Cortex of kidney (tissue), 1 donor: Measurements from ENCODE around the gene CRAMP1.

Source experiments
- DNase-seq: peaks from one replicate; lab custom pipeline; 2025; lab: John Stamatoyannopoulos, UW

CRAMP1 gene

DNA sequence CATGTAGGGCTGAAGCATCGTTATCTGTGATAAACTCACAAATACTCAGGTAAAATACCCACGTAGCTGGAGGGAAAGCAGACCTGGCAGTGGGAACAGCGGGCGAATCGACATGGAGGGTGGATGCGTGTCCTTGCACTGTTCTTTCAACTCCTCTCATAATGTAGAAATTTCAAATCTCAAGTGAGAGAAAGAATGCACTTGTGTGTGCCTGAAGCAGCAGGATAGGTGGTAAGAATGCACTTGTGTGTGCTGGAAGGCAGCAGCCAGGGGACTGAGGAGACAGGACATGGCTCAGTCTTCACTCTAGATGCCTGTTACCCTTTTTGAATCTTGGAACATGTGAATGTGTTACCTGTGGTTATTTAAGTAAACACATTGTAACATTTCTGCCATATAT is 10.7 kb upstream of the CRAMP1 start:
- no peak for DNase-seq

DNA sequence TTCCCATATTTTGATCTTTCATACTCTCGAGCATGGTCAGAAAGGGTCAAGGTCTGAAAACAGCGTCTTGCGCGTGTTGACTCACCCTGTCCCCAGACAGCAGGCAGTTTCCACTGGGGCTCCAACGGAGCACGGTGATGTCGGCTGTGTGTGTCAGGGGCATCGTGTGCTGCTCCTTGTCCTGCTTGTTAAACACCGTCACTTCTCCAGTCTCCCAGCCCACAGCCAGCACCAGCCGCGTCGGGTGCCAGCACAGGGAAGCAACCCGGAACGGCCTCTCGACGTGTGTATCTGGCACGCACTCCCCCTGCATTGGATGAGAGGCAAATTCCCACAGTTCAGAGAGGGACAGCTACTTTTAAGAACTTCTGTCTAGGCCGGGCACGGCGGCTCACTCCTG is 9.9 kb upstream of the CRAMP1 start:
- no peak for DNase-seq

DNA sequence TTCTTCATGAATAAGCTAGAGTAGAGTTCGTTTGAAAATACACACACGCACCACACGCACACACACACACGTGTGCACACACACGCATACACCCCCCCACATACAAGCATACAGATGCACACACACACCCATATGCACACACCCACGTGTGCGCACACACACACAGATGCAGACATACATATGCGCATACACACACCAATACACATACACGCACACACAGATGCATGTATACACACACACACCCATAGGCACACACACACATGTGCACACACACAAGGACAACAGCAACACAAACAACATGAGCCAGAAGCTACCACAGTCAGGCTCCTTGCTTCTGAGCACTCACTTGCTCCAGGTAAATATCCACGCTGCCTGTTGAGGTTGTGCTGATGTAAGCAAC is 5.4 kb upstream of the CRAMP1 start:
- DNase-seq = no peak

DNA sequence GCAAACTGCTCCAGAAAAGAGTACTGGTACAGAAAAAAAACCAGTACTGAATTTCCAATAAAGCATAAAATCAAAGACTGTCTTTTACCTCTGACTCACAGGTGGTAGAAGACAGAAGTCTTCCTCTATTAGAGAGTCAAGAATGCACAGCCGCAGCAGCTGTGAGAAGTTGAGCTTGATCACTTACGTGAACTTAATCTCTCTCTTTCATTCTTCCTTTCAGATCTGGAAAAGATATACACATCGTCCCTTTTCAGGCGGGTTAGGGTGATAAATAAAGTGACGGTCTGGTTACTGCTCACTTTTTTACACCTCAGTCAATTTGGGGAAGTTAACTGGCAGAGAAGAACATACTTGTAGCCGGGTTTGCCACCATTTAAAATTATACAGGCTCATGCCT is 4.2 kb upstream of the CRAMP1 start:
- DNase-seq = no peak

DNA sequence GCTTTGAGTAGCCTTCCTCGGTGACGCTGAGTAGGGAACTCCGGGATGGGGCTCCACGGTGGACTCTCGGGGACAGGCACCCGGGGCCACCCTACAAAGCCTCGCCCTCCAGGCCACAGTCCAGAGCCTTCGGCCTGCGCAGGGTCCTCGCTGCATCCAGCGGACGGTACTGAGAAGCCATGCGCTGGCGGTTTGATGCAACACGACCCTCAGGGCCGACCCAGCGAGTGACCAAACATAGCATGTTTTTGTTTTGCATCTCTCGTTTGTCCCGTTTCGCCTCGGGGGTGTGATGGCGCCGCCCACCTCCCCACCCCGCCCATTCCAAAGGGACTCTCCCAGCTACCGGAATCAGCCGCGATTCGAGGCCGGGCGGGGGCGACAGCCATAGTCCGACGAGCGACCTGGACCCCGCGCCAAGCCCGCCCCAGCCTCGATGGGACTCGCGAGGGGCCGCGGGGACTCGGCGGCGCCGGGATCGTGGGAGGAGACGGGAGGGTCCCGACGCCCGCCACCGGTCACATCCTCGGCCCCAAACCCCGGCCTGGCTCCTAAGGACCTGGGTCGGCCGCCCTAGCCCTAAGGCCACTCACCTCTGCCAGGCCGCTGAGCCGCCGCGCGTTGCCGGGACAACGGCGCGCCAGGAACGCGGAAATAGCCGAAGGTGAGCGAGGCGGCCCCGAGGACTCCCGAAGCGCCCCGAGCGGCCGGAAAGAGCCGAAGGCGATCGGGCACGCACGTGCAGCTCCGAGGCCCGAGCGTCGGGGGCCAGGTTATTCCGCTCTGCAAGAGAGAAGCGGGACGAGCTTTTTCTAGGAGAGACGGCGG is 1.9 kb upstream of the CRAMP1 start:
- DNase-seq = no peak

DNA sequence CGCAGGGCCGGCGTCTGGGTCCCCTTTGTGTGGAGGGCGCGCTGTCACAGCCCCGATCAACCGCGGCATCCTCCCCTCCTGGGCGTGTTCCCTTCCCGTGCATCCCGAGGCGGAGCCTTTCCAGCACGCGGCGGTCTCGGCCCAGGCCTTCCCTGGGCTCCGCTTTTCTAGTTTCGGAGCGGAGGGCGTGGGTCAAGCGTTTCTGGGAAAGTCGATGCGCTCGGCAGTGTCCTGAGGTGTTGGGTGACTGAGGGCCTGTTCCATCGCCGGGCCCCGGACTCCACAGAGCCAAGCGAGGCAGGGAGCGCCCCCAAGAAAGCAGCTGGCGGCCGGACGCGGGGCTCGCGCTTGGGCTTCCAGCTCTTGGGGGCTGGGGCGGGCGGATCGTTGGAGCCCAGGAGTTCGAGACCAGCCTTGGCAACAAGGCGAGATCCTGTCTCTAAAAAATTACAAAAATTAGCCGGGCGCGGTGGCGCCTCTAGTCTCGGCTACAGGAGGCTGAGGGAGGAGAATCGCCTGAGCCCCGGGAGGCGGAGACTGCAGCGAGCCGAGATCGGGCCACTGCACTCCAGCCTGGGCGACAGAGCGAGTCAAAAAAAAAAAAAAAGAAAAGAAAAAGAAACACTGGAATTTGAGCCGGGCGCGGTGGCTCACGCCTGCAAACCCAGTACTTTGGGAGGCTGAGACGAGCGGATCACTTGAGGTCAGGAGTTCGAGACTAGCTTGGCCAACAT is 1.1 kb upstream of the CRAMP1 start:
- no peak for DNase-seq

DNA sequence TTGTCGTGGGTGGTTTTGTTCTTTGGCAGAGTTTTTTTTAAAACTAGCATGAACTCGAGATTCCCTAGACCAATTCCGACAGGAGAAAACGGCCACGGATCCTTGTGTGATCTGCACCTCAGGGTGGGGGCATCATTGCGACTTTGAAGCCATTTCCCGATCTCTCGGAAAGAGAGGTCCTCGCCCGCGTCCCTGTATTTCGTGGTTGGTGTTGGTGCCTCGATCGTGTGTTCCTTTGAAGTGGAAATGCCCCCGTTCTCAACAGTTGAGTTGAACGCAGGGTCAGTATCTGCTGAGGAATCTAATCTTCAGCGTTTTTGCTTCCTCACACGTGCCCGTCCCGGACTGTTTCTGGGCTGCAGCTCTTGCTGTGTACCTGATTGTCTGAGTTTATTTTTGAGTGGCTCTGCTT is 1.1 kb downstream of the CRAMP1 start:
- DNase-seq = no peak

DNA sequence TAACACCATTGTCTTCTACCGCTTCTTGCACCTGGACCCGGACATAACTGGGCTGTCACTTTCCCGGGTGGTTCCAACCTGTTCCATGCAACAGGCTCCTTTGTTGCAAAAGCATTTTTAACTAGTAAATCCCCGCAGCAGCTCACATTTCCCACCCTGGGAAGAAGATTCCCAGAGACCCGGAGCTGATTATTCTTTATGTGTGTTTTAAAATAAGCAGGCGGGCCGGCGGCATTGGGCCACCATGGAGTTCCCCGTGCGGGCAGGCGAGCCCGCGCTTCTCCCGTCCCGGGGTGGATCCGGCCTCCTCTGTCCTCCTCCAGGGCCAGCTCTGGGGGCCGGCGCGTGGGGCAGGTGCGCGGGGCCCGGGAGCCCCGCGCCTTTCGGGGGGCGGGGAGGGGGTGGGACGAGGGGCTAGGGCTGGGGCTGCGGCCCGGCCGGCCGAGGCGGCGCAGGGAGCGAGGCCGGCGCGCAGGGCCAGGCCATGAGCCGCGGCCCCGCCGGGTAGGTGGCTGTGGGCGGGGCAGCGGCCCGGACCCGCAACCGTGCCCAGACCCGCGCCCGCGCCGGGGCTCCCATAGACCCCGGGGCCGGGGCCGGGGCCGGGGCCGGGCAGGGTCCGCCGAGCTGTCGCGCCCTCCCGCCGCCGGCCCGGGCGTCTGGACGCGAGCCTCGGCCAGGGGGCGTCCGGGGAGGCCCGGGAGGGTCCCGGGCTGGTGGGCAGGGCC is 1.7 kb downstream of the CRAMP1 start:
- no peak for DNase-seq

DNA sequence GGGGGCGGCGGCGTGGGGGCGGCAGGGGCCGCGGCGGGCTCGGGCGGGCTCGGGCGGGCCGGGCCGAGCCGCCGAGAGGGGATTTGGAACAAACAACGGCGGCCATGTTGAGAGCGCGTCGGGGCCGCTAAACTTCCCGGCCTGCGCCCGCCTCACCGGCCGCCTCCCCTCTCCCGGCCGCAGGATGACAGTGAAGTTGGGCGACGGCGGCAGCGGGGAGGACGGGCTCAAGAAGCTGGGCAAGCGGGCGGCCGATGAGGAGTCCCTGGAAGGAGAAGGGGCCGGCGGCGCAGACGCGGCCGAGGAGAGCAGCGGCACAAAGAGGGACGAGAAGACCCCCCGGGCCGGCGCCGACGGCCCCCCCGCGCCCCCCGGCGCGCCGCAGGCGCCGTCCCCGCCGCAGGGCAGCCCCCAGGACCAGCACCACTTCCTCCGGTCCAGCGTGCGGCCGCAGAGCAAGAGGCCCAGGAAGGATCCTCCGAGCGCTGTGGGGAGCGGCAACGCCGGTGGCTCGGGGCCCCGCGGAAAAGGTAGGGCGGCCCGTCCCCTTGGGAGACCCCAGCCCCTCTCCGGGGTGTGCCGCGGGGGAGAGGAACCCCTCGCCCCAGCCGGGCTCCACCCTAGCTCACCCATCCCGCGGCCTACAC is 2.4 kb downstream of the CRAMP1 start:
- no peak for DNase-seq

DNA sequence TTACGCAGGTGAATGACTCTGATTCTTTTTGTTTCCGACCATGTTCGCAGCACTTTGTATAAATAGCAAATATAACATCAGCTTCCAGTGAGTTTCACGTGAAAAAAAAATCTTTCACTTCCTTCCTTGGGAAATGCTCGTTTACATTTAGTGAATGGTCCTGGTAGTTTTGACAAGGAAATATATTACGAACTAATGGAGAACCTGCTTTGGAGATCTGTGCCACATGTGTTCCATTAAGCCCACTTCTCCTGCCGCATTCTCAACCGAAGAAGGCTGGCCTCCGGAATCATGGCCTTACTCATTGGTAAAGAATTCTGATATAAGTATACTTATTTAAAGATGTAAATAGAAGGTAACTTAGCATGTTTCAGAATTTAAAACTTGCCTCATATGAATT is 3.6 kb downstream of the CRAMP1 start:
- no peak for DNase-seq

DNA sequence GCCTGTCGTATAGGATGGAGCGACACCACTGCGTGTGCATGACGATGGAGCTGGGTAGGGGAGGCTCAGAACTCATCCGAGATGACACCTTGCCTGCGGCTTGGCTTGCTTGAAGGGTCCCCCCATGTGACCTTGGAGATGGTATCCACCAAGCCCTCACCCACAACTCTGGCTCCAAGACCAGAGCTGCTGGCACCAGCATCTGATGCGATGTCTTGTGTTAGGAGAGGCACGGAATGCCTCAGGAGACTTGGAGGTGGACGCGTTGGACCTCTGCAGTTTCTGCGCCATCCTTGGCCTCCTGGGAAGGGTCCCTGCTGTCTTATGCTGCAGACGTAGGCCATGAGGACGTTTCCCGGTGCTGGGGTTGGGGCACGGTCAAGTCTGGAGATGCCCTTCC is 7.8 kb downstream of the CRAMP1 start:
- no peak for DNase-seq

DNA sequence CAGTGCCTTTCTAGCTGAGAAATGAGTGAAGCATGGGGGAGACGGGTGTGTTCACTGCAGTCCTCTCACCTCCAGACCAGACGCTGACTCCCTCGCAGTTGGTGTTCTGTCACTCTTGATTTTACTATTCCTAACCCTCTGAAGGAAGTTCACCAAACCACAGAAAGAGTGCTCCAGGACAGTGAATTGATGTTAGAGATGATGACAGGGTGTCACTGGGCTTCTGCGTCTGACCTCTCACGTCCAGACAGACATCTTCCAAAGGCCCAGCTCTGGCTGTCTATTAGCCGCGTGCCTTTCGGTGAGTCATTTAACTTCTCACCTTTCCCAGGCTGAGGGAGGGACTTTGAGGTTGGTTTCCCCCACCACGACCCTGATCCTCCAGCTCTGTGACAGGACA is 8.2 kb downstream of the CRAMP1 start:
- DNase-seq = no peak

DNA sequence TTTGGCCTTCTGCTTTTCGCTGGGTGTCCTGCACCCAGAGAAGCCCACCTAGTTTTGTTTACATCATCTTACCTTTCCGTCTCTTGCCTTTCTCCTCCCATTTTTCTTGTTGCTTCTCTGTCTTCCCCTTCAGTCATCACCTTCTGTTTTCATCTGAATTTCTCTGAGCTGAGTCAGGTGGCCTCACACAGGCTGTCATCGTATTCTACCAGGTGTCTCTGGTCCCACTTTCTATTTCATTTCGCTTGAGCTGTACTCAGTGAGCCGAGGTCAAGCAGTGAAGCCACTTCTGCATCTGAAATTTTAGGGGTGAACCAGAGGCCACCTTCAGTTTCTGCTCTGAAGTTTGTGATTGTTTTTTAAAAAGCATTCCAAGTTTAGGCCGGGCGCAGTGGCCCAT is 9.7 kb downstream of the CRAMP1 start:
- DNase-seq = no peak

DNA sequence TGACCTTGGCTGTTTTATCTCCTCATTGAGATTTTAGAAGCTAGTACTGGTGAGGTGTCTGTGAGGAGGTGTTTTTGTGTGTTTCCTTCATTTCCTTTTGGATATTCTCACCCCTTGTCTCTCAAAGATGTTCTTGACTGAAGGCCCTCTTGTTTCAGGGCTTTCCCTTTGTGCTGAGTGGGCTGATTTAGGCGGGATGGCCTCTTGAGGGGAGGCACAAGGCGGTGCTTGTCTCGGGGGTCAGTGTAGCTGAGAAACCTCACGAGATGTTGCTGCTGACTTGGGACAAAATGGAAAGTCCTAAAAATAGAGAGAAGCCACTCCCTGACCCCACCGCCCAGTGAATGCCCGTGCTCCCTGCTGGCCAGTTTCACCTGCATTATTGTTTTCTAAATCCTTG is 14.2 kb downstream of the CRAMP1 start:
- no peak for DNase-seq

DNA sequence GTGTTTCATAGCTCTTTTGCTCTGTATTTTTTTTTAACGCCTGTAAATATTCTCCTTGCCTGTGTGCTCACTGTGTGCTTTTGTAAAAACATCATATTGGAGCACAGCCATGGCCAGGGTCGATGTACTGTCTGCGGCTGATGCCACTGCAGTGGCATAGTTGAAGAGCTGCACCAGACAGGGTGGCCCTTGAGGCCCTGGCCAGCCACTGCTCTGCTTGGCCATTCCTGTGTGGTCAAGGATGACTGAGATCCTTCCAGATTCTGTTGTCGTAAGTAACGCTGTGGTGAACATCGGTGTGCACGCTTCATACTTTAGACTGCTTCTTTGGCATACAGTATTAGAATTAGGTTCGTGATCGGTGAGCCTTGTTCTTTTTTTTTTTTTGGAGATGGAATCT is 14.6 kb downstream of the CRAMP1 start:
- DNase-seq = no peak

DNA sequence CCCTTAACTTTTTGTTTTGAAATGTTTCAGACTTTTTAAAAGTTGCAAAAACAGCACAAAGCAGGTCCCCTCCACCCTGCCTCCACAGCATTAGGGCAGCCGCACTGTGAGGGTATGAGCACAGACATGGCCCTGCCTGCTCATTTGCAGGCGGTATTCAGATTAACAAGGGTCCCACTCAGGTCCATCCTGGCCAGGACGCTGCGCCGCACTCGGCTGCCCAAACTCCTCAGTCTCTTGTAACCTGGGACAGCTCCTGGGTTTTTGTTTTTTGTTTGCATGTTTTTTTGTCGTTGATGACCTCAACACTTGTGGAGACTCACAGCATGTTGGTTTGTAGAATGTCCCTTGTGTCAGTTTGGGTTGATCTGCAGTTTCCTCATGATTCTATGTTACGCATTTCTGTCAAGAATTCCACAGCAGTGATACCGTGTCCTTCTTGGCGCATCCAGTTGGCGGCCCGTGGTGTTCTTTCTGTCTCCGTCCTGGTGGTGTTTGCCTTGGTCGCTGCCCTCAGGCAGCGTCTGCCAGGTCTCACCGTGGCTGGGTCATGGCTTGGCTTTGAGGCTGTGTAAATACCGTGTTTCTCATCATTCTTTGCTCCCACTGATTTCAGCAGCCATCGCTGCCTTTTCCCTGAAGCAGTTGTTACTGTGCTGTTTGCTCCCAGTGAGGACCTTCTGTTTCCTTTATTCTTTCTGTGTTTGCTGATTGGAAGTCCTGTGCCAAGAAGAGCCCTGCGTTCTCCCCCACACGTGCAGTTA is 18.5 kb downstream of the CRAMP1 start:
- DNase-seq = no peak

DNA sequence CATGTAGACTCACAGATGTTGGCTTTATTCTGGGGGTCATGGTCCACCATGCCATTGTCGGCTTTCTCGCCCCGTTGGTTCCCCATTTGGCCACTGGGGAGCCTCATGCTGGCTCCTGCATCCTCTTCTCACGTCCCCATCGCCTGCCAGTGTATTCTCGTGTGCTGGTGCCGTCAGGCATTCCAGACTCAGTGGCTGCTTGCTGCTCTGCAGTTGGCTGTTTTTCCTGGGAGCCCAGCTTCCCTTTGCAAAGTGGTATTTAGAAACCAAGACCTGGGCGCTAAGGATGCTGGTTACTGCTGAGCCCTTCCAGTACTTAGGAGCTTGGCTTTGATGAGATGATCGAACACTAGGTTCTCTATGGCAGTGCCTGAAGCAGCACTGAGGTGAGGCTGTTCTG is 19.1 kb downstream of the CRAMP1 start:
- DNase-seq = no peak

DNA sequence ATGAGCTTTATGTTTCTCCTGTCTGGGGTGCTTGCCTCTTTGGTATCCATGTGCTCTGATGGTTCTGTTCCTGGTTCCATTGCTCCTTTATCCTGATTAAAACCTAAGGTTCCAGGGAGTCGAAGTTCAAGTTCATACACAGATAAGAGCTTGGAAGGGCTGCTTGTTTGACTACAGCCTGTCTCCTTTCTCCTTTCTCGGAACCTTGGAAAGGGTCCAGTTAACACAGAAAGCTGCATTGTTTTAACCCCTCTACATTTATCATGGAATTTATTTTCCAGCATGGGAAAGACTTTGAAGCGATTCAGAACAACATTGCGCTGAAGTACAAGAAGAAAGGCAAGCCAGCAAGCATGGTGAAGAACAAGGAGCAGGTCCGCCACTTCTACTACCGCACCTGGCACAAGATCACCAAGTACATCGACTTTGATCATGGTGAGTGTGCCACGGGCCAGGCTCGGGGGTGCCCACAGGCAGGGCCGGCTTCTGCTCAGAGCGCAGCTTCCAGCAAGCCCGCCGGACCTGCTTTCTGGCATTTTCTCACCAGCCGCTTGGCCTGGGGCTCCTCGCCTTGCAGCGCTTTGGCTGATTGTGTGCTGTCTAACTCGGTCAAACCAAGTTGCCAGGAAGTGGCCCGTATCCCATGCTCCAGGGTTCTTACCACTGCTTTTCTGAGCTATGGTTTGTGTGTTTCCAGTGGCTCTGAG is 19.9 kb downstream of the CRAMP1 start:
- no peak for DNase-seq

DNA sequence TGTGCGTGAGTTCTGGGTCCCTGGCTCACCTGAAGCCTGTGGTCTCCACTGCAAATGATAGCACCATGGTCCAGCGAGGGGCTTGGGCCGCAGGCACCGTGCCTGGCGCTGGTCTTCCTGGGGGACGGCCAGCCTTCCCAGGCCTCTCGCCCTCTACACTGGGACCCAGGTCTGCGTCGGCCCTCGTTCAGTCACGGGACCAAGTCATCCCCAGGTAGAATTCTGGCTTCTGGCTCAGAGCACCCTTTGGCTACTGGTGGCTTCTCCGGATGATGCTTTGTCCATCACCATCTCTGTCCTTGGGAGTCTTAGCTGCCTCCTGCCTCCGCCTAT is 20.4 kb downstream of the CRAMP1 start:
- no peak for DNase-seq

DNA sequence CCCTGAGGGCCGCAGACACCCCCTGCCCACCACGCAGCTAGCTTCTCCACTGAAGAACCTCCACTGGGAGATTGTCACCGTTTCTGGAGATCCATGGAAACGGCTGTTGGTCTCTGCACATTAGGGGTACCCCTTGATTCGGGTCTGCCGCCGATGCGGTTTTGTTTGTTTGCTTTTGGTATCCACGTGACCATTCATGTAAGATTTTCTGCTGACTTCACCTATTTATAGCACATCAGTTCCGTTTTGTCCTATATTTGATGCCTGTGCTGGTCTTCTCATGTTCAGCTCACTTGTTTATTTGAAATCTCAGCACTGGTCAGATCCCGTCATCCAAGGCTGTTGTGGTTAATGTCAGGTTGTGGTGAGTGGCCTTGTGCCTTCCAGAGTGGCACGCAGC is 21.1 kb downstream of the CRAMP1 start:
- no peak for DNase-seq

DNA sequence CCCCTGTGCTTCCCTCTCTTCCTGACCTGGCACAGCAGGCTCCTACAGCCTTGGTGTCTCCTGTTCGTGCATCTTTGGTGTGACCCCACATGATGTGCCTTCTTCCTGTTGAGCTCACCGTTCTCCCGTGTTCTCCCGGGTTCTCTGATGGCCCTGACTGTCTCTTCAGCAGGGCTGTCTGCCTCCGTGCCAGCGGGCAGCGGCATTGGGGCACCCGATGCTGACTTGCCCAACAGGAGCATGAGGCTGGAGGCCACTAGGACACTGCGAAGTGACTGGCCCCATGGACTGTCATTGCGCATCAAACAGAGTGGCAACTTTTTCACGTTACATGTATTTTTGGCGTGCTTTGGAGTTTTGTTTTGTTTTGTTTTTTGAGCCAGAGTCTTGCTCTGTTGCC is 22.4 kb downstream of the CRAMP1 start:
- no peak for DNase-seq
